Measurements from ENCODE around the gene BMF.

Gene BMF

DNA sequence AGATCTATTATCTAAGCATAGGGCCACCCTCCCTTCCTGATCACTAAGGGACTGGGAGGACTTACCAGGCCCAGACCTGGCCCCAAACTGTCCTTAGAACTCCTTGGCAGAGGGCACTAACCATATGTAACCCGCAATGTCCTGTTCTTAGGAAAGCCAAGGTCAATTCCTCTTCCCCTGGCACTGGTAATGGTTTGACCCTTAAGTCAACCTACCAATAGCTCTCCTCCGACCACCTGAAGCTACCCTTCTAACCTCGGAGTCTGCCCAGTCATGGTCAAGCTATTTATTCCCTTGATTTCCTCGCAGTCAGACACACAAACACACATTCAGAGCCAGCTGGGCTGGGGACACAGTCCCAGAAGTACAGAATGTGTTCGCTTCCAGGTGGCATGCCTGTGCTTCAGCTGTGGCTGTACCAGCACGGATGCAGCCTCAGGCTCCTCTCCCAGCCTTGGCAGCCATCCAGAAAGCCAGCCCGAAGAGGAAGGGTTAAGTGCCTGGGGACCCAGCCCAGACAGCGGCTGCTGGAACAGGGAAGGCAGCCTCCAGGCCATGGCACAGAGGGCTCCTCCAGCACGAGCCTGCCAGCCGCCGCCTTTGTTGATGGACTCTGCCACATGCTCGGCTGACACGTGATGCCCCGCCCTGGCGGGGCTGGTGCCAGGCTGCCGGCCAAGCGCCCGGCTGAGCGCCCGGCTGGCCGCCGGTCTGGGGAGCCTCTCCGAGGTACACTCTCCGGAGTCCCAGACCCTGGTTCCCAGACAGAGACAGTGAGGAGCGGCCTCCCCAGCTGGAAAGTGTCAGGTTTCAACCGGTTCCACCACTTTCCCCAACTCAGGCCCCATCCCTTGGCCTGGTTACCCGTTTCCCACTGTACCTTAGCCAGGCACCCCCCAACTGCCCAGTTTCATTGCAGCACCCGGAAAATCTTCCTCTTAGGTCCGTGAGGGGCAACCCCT lies 5.5 kb downstream of the BMF start:
- no peak for DNase-seq (ENCODE audit: low spot score)
- in situ Hi-C loops (cut with MboI; ENCODE audit: low pct_unique_long_range_greater_than_20kb, low sequenced_read_pairs, unreplicated experiment) = loop anchor here (5.0 to 10.0 kb wide), 2 partner anchors 56 to 62 kb away; partner anchors contain the start of gene BUB1B
- TF ChIP-seq CTCF (IDR thresholded peaks at IDR 0.05; ENCODE audit: extremely low read depth, insufficient read depth, missing control alignments) = no peak

- no peak for DNase-seq (ENCODE audit: low spot score)
- TF ChIP-seq CTCF (IDR thresholded peaks at IDR 0.05; ENCODE audit: extremely low read depth, insufficient read depth, missing control alignments) = no peak
- in situ Hi-C loops (cut with MboI; ENCODE audit: low pct_unique_long_range_greater_than_20kb, low sequenced_read_pairs, unreplicated experiment) = loop anchor here (5.0 to 10.0 kb wide), 2 partner anchors 54 to 64 kb away; partner anchors contain the start of gene BUB1B
Observed at GRCh38 chr15:40100947-40101905, 7.5 kb downstream of the BMF start.

DNA sequence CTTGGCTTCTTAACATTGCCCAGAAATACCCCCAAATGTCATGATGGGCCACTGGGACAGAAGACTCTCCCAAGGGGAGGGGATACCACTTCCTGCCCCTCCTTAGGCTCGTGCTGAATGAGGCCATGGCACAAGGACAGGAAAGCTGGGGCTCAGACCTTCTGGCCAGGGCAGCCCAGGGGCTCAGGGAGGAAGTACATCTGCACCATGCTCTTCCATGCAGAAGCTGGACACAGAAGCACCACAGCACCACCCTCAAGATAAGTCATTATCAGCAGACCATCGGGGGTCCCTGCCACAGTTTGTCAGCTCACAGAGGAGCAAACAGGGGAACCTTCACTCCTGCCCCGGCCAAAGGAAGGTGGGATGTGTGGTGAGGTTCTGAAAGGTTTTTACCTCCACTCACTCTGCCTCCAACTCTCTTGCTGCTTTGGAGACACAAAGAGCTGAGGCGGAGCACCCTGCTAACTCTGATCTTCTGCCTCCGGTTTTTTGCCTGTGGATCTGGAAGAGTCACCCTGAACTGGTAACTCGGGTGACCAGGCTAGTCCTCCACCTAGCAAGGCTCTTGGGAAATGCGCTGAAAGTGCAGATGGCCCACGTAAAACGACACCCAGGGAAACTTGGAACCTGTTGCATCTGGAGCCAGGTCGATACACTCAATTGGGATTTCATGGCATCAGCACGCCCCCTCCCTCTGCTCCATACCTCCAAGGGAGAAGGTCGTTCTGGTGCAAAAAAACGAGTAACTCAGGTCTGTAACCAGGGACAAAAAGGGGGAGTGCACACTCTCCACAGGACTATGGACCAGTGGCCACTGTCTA lies 8.3 kb downstream of the BMF start:
- in situ Hi-C loops (cut with MboI; ENCODE audit: low pct_unique_long_range_greater_than_20kb, low sequenced_read_pairs, unreplicated experiment) = loop anchor here (5.0 to 10.0 kb wide), 2 partner anchors 53 to 64 kb away; partner anchors contain the start of gene BUB1B
- no peak for TF ChIP-seq CTCF (IDR thresholded peaks at IDR 0.05; ENCODE audit: extremely low read depth, insufficient read depth, missing control alignments)
- DNase-seq (ENCODE audit: low spot score) = no peak

- no peak for TF ChIP-seq CTCF (IDR thresholded peaks at IDR 0.05; ENCODE audit: extremely low read depth, insufficient read depth, missing control alignments)
- DNase-seq (ENCODE audit: low spot score) = peak; percentile 92
- in situ Hi-C loops (cut with MboI; ENCODE audit: low pct_unique_long_range_greater_than_20kb, low sequenced_read_pairs, unreplicated experiment) = no loop called here
Observed at GRCh38 chr15:40098489-40099261, 10.0 kb downstream of the BMF start.

- TF ChIP-seq CTCF (IDR thresholded peaks at IDR 0.05; ENCODE audit: extremely low read depth, insufficient read depth, missing control alignments) = no peak
- DNase-seq (ENCODE audit: low spot score) = no peak
- in situ Hi-C loops (cut with MboI; ENCODE audit: low pct_unique_long_range_greater_than_20kb, low sequenced_read_pairs, unreplicated experiment) = no loop called here
Observed at GRCh38 chr15:40097968-40098476, 10.7 kb downstream of the BMF start.

Data from GM13977 (cell line).